ENCODE measurements around the gene SECISBP2.

- TF ChIP-seq CTCF (IDR thresholded peaks at IDR 0.05; ENCODE audit: low read depth, low read length) = no peak
- no peak for TF ChIP-seq POLR2A (IDR thresholded peaks at IDR 0.05; ENCODE audit: extremely low read depth, insufficient read length)
- no peak for TF ChIP-seq MYC (IDR thresholded peaks at IDR 0.05; ENCODE audit: low read depth, low read length)
These were observed 87.5 kb downstream of the SECISBP2 start for GRCh38 chr9:89405826-89406225.

Measured in NB4 (cell line).